HG02678 (cell line): ENCODE data around the gene DPP6.

Source experiments
- ATAC-seq: cut with Tn5 transposase; IDR thresholded peaks from one replicate; pipeline ENCODE4 v1.9.1; 2021; ENCODE audit warnings: mild to moderate bottlenecking, moderate library complexity; ENCODE audit not compliant: unreplicated experiment

Gene DPP6

DNA sequence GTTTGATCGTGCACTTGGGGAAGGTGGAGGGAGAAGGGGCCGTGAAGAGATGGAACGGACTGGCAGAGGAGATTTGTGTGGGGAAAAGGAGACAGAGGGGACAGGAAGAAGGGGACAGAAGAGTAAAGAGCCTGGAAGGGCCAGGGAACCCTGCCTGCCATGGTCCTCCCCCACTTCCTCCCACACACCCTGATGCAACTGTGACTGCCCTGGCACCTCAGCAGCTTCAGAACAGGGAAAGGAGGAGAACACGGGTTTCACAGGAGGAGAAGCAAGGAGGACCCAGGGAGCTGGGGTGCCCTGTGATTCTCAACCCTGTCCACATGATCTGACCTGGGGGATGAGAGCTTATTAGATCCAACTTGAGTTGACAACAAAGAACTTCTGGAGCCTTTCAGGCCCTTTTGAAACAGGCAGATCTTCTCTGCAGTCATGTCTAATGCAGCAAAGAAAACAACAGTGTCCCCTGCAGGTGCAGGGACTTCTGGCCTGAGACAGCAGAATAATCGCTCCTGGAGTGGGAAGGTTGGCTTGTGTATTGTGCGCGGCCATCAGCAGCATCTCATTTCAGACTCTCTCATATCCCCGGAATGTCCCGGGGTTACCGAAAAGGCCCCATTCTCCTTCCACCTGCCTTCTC, 529.2 kb downstream of the DPP6 start:
- no peak for ATAC-seq

DNA sequence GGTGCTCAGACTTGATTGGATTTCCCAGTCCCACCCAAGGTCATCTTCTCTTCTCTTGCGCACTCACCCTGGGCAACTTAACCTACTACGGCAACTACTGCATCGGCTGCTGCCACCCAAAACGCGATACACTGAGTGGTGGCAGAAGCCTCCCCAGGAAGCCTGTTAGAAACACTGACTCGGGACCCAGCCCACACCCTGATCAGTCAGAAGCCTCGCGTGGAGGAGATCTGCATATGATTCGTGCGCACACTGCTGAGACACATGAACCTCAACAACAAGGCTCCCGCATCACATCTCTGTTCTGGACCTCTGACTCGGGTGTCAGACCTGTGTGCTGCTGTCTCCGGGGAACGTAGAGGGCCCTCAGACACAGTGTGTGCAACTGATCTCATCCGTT, 531.3 kb downstream of the DPP6 start:
- ATAC-seq: no peak

DNA sequence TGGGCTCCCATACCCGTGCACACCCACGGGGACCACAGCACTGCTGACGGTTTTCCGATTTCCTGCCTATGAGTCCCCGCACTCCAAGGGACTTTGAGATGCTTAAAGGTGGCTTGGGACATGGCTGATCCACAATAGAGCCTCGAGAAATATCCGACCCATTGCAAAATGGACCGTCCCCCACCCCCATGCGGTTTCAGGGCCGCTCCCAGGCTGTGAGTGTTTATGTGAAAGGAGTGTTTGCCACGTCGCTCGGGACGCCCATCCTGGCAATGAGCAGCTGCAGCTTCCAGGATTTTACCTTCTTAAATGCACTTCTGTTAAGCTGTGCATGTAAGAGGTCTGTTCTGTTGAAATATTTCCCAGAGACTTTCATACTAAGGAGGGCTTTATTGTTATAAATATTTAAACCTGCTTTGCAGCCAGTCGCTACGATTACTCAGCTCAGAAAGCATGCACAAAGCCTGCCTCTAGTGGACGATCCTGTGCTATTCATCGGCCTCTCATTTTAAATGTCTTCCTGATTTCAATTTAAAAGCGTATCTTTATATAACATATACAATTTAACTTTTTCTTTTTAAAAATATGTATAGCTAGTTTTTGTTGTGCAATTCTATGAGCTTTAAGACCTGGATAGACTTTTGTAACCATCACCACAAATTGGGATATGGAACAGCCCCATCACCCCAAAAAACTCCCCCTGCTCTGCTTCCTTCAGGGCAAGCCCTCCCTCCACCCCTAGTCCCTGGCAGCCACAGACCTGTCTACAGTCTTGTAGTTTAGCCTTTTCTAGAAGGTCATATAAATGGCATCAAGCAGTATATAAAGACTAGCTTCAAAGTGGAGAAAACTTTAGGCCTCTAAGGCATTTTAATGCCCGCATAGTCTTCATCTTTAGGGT, 532.4 kb downstream of the DPP6 start:
- ATAC-seq: no peak

DNA sequence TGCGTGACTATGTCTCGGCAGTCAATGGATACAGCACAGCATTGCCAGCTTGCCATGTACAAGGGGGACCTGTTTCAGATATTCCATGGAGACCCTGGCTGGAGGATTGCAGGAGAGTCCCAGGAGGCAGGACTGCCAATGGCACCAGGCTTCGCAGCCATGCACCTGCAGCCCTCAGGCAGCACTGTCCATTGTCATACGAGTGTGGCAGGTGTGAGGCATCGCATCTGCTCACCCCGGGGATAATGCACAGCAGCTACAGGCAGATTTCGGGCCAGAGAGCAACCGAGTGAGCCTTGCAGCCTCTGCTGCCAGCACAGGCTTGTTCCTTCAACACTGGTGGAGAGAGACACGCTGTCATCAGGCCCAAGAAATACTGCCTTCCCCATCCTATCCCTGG, 535.6 kb downstream of the DPP6 start:
- no peak for ATAC-seq

DNA sequence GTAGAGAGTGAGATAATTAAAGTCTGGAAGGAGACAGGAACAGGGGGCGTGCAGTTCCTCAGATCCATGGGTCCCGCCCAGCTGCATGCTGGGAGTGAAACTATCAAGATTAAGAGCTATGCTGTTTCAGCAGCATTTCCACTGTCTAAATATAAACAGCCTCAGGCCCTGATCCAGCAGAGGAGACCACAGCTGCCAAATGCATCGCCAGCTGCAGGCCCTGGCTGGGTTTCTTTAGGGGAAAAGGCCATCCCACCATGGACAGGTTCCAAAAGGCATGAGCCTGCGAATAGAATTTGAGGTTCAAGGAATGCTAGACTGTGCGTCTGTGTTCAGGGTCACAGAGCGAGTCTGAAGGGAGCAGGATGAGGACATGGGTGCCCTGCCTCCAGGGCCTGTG, 539.3 kb downstream of the DPP6 start:
- no peak for ATAC-seq

DNA sequence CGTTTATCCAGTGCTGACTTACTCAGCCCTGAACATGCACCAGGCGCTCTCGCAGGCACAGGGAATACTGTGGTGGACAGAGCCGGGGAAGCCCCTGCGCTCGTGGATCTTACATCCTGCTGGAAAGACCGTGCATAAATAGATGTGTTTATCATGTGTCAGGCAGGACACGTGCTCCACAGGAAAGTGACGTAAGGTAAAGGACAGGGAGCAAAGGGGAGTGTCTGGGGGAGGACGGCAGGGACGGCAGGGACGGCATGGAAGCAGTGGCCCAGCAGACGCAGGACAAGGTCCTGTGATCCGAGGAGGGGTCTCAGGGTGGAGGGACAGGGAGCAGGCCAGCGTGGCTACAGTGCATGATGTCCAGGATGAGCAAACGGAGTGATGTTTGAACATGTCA, 540.2 kb downstream of the DPP6 start:
- ATAC-seq: no peak

DNA sequence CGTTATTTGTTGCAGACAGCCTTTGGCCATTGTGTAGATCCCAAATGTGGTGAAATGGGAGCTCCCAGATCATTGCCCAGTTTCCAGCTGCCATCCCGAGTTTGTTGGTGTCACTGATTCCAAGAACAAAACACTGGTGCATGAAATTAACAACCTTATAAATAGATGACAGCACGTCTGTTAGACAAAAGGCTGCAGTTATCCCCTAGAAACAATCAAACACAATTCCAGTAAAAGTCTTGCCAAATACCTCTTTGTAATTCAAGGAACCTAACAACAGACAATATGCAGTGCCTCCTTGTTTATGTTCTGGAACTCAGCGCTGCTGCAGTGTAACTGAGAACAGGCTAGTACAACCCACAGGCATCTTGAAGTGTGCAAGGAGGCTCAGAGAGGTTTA, 546.2 kb downstream of the DPP6 start:
- no peak for ATAC-seq

DNA sequence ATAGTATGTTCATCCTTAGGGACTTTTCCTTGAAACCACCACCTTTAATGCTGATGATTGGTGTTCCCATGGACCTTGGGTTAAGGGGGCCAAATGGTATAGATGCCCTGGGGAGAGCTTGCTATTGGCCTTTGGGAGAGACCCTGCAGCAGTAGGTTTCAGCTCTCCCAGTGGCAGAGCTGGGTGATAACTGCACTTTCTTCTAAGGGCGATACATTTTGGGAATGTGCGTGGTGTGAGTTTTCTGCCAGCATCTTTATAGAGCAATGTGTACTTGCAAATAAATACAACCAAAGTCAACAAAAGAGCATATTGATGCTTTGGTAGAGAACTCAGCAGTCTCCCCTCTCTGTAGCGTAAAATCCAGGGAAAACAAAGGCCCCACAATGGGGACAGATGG, 546.7 kb downstream of the DPP6 start:
- no peak for ATAC-seq

DNA sequence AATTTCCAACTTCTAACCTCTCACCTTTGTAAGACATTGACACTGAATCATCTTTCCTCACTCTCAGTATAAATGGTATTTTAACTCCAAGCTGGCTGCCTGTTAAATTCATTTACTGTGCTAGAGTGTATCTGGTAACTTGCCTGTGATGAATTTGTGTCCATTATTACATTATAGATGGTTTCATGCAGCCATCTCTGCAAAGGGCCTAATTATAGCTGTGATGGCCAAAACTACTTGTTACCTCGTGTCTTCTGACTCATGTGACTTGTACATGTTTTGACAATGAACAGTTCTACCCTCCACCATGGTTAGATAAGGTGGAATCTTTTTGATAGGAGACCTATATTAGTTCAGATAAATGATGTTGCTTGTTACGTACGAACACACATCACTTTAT, 558.7 kb downstream of the DPP6 start:
- no peak for ATAC-seq

DNA sequence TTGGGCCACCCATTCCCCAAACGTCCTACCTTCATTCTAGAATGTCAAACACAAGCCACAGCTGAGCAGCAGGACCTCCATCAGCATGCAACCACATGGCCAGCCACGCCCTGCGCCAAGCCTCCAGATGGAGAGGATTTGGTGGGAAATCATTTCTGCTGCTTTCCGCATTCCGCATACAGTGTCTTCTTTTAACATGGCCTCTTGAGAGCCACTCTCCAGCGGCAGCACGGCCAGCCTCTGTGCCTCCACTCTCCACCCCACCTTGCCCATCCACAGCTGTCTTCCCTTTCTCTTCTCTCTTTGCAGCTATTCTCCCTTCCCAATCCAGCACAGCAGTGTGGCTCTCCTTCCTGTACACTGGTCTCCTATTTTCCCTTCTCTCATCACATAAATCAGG, 561.6 kb downstream of the DPP6 start:
- ATAC-seq: no peak

DNA sequence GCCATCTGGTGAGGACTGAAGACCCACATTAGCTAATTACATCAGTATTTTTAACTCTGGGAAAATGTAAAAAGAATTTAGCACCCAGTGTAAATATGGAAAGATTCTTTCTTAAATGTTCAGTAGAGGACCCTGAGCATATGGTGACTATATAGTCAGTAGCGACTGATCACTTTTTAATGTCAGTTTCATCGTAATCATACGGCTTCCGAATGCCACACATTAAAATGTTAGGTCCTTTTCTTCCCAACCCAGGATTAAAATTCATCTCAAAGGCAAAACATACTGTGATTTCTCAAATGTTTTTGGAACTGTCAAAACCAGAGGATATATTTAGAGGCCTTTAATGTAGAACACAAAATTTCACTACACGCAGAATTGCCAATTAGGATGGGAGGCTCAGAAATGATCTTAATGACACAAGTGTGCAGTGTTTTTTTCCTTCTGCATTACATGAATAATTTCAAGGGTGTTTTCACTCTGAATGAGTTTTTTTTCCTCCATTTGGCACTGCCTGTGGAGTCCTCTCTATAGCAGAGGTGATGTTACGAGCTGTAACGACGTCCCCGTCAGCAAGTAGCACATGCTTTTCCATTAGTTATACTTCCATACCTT, 568.0 kb downstream of the DPP6 start:
- no peak for ATAC-seq

DNA sequence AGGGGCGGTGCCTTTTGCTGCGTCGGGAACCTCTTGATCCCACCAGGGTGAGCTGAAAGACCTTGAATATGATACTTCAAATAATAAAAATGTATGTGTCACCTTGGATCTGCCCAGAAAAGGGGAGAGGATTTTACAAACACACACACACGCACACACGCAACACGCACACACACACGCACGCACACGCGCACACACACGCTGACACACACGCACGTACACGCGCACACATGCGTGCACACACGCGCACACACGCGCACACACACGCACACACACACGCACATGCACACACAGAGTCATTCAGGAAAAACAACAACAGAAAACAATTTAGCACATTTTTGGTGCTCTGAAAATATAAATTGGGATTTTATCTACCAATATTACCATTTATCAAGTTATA, 571.2 kb downstream of the DPP6 start:
- ATAC-seq: no peak

DNA sequence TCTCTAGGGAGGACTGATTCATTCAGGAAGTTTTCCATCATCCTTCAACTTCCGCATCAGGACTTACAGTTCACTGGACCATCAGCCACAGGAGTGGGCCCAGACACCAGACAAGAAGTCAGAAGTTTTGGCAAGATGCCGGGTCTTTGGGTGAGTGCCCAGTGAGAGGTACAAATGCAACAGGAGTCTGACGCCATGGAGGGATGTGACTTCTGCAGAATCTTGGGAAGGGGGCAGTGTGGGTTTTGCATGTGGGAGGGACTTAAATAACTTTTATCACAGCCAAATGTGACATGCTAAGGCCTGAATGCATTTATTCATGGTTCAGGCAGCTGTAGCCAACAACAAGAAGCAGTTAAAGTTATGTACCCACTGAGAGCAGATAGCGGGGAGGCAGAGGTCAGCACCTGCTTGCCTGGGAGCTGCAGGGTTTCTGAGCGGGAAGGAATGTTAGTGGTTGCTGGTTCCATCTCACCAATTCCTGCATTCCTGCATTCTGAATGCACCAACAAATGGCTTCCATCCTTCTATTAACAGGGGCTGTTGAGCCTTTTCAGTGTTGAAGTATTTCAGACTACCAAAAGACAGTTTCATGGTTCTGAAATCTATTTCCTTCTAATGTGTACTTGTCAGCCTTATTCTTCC, 575.6 kb downstream of the DPP6 start:
- no peak for ATAC-seq

DNA sequence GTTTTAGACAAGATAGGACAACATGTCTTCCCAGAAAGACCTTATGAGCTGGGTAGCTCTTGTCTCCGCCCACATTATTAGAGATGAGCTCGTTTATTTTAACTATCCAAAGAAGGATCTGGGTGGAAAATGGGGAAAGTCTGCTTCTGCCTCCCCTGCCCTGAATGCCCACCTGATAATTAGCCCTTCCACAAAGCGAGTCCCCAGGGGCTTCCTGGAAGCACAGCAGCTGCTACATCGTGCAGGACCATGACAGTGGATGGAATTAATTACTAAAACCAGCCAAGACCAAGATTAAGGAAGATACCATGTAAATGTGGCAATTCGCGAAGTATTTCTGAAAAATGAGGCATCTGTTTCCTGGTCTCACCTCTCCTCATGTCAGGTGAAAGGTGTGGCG, 576.4 kb downstream of the DPP6 start:
- no peak for ATAC-seq

DNA sequence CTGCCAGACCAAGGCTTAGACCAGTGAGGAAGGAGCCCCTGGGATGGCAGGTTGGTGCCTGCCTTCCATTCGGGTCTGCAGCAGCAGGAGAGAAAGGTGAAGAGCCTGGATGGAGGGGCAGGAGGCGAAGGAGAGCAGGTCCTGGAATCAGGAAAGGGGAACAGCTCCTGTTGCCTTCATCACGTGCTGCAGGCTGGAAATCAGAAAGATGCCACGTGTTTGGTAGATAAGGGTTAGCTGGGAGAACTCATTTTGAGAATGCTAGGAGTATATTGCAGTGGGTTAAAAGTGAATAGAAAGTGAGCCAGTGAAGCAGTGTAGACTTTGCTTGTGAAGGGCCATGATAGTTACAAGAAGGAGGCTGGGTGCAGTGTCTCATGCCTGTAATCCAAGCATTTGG, 579.0 kb downstream of the DPP6 start:
- no peak for ATAC-seq

DNA sequence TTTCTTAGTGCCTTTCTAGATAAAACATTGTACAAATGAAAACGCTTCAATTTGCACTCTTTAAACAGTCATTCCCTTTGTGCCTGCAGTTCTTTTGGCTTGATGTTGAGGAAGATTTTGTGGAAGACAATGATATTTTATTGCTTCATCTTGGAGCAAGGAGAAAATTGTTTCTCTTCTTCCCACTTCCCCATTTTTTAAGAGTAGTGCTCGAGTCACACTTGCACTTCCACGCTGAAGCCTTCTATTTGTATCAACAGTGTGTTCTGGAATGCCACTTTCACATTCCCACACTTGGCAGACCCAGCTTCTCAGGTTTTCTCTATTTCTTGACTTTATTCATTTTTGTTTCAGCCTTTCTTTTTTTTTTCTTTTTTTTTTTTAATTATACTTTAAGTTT, 581.4 kb downstream of the DPP6 start:
- no peak for ATAC-seq

DNA sequence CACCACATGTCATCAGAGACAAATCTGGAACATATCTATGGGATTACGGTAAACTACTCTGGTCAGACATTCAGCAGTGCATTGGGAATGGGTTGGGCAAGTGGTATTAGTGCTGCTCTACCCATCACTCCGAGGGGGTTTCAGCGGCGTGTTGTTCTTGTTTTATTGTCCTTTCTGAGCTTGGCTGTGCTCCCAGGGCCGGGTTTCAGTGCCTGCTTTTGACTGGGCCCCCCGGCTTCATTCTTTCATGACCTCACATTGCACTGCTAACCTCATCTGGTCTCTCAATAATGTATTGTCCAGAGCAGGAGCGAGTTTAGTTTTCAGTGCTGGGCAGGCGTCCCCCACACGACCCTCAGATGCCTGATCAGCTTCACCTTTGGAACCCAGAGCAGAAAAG, 586.1 kb downstream of the DPP6 start:
- ATAC-seq: no peak

DNA sequence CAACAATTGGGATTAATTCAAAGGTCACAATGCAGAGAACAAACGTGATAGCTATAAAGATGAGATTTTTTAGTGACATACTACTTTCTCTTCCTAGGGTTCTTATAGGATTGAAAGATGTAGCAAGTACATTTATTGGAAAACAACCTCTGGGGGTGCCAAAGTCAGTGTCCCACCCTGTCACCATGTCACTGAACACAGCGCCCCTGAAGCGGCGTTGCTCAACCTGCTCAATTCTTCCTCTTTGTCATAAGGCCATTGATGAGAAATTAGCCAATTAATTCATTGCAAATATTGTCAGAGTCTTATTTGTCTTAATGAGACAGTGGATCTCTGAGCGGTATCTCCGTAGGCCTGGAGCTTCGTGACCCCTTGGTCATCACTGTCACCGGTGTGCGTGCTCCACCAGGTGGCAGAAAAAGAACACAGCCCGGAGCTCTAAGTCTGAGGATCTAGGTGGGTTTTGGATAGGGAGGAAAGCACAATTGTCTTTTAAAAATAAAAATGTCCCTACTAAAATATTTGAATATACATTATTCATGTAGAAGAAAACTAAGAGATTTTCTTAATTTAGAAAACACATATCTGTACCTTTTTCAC, 588.2 kb downstream of the DPP6 start:
- ATAC-seq: no peak

DNA sequence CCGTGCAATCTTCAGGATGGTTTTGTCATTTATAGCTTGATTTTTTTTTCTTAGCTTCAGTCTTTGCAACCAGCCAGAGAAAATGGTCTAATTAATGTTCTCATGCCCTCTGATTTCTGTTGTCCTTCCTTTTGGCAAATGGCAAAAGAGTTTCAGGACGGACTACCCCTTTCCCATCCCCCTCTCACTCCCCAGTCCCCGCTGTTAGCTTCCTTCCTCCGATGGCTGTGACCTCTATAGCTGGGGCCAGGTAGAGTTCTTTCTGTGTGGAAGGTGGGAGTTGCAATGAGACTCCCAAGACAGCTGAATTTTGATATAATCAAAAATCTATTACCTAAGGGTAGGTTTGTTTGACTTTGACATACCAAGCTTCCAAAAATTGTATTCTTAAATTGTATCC, 588.7 kb downstream of the DPP6 start:
- no peak for ATAC-seq

DNA sequence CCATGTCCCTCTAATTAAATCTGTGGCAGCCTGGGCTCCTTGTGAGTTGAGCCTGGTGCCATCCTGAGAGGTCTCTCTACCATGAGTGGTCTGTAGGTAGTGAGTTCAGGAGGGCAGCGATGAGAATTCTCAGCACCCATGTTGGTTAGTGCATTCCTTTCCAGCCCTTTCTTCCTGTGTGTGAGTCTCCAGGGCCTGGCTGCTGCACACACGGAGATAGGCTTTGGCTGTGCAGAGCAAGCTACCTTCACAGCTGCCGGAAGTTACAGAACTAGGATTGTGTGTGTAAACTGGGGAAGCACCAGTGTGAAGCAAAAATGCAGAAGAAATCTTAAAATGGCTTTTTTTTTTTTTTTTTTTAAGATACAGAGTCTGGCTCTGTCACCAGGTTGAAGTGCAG, 592.2 kb downstream of the DPP6 start:
- no peak for ATAC-seq
